Small intestine (tissue), 7 donors: Measurements from ENCODE around the gene CCDC83. TPM values are rescaled to one million over a fixed set of nuclear protein-coding genes. Genes with fewer than 3 reads are reported as not detected.

Source experiments
- DNase-seq, 2 donors: peaks; one replicate each; pipeline versions ENCODE4 v3.0.0 to v3.0.0-alpha.2; 2013
- FAIRE-seq: peaks from 2 replicates; lab custom pipeline; 2012; peaks lifted over from hg19 to GRCh38; lab: Jason Lieb, UNC
- H3K27ac ChIP-seq, 3 donors: one replicate each; pipeline ENCODE4 v1.5.1; 2013; ENCODE audit warnings: low read length in 2 of 3, mild to moderate bottlenecking in 2 of 3, control low read depth in 1 of 3, inconsistent platforms in 1 of 3, low read depth in 1 of 3, moderate library complexity in 1 of 3
- H3K27me3 ChIP-seq, 3 donors: one replicate each; pipeline ENCODE4 v1.6.1; 2013; ENCODE audit warnings: low read length in 3 of 3, inconsistent platforms in 1 of 3; ENCODE audit not compliant: control insufficient read depth in 3 of 3, insufficient read depth in 3 of 3
- H3K36me3 ChIP-seq, 3 donors: one replicate each; pipeline ENCODE4 v1.6.1; 2013; ENCODE audit warnings: low read length in 3 of 3, inconsistent platforms in 1 of 3, low read depth in 1 of 3, mild to moderate bottlenecking in 1 of 3, moderate library complexity in 1 of 3; ENCODE audit not compliant: control insufficient read depth in 3 of 3, insufficient read depth in 2 of 3
- H3K4me1 ChIP-seq, 3 donors: one replicate each; pipeline ENCODE4 v1.6.1; 2013; ENCODE audit warnings: low read length in 2 of 3, inconsistent platforms in 1 of 3, low read depth in 1 of 3, mild to moderate bottlenecking in 1 of 3, moderate library complexity in 1 of 3; ENCODE audit not compliant: control insufficient read depth in 3 of 3, insufficient read depth in 2 of 3
- H3K4me3 ChIP-seq, 3 donors: one replicate each; pipeline ENCODE4 v1.5.1; 2013; ENCODE audit warnings: low read length in 3 of 3, control low read depth in 1 of 3, inconsistent platforms in 1 of 3, low read depth in 1 of 3, mild to moderate bottlenecking in 1 of 3, moderate library complexity in 1 of 3
- H3K9me3 ChIP-seq, 2 donors: one replicate each; pipeline ENCODE4 v1.6.1; 2013; ENCODE audit warnings: low read depth in 1 of 2, low read length in 1 of 2; ENCODE audit not compliant: control insufficient read depth in 2 of 2, insufficient read depth in 1 of 2
- WGBS, 3 donors: extraction: QIAGEN DNeasy Blood & Tissue Kit; methylation state at CpG; one replicate each; pipeline ENCODE4 v1.1.7; 2013; 5-methylcytosine and 5-hydroxymethylcytosine counted together
- polyA plus RNA-seq, 4 donors: library from polyadenylated mRNA; stranded (reverse) in 3 of 4; unstranded in 1 of 4; fragments of 200-250 nt in 3 of 4; fragments of 120-200 nt in 1 of 4; gene quantifications; one replicate each; pipeline versions ENCODE4 v1.2.1 to v1.2.3, GENCODE V29; 2013
- donor health status: healthy with polysubstance abuse.
- donor health status: control.
- donor health status: control.
- donor health status: Bipolar disorder and iron deficiency.
- donor health status: healthy.

The CCDC83 gene
- polyA plus RNA-seq, 4 donors, result 0.10 TPM; not detected in 3

DNA sequence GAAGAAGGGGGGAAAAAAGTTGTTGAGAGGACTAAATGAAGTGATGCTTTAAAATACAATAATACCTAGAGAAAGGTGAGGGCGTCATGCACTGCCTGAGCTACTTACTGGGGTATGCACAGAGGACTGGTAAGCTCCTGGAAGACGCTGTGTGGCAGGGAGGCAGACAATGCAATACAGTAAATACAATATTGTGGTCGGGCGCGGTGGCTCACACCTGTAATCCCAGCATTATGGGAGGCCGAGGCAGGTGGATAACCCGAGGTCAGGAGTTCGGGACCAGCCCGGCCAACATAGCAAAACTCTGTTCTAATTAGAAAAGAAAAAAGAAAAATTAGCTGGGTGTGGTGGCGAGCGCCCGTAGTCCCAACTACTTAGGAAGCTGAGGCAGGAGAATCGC, 43.6 kb upstream of the CCDC83 start:
- DNase-seq (no peak), FAIRE-seq (no peak)
- Histone ChIP-seq H3K9me3 (no peaks in the 10 kb centered on the region), H3K4me3 (peak overlapping the region in 2 of 3 donors; percentile 28 to 62), H3K27ac (peak overlapping the region; percentile 39 to 60 (median 53)), H3K36me3 (no peaks in the 10 kb centered on the region), H3K27me3 (no peaks in the 10 kb centered on the region), H3K4me1 (peaks cover 4 to 36% (median 5%) of the 10 kb centered on the region in 3 donors)
- 78 to 80% (median 79%) methylated on average over 13 of the region's 13 CpGs for WGBS, 3 donors

DNA sequence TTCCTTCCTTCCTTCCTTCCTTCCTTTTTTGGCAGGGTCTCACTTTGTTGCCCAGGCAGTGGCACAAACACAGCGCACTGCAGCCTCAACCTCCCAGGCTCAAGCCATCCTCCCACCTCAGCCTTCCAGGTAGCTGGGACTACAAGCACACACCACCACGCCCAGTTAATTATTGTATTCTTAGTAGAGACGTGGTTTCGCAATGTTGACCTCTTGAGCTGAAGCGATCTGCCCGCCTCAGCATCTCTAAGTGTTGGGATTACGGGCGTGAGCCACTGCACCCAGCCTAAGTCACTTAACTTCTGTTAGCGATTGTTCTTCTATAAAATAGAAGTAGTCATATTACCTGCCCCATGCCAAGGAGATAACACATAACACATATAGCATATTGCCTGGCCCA, 41.5 kb upstream of the CCDC83 start:
- no peaks in the 10 kb centered on the region for H3K27me3 ChIP-seq
- DNase-seq, result peak; percentile 91 to 95
- no peaks in the 10 kb centered on the region for H3K9me3 ChIP-seq
- 24 to 74% (median 41%) methylated on average over 9 of the region's 9 CpGs for WGBS, 3 donors
- no peaks in the 10 kb centered on the region for H3K36me3 ChIP-seq
- peak overlapping the region in 1 of 3 donors; percentile 52 for H3K27ac ChIP-seq
- H3K4me3 ChIP-seq, result no peak overlapping the region
- H3K4me1 ChIP-seq, result peaks cover 4 to 36% (median 5%) of the 10 kb centered on the region in 3 donors
- FAIRE-seq, result no peak

DNA sequence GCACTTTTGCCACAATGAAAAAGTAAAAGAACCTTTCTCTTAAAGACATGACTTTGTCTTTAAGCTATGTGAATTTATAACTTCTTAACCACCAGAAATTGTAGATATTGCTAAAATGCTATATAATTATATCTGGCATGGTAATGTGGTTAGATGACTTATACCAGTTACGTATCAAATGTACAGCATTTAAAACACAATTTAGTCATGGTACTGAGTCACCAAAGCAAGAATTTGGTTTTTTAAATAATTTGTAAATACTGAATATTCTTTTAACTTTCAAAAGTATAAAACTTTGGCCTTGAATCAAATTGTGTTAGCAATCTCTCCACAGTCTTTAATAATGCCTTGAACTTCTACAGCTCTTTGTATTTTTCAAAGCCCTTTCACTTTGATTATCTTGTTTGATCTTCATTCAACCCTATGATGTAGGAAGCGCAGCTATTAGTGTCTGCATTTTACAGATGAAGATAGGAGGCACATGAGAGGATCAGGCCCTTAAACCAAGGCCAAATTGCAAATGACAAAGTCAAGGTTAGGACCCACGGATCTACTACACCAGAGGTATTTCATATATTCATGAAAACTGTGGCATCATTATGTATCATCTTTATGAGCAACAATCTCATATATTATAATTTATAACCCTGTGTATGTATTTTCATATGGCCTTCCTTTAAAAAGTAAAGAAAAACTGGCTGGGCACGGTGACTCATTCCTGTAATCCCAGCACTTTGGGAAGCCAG, 39.8 kb upstream of the CCDC83 start:
- Histone ChIP-seq H3K36me3 (no peaks in the 10 kb centered on the region), H3K4me1 (peaks cover 0 to 24% (median 4%) of the 10 kb centered on the region in 3 donors), H3K27ac (no peak overlapping the region), H3K9me3 (no peaks in the 10 kb centered on the region), H3K27me3 (no peaks in the 10 kb centered on the region), H3K4me3 (no peak overlapping the region)
- FAIRE-seq (no peak), DNase-seq (no peak)
- WGBS, 3 donors, result 70 to 82% (median 73%) methylated on average over 4 of the region's 4 CpGs

DNA sequence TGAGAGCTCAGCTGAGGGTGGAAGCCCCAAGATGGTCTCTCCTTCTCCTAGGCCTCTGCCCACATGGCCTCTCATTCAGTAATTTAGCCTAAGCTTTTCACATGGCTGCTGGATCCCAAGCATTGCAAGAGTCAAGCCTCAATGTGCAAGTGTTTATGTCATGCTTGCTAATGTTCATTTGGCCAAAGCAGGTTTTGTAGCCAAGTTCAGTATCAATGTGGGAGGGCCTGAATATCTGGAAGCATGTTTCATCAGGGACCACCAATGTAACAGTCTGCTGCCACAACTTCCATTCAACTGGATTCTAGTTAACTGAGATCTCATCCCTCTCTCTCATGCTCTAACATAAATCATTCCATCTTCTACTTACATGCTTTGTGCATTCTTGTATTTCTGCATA, 35.7 kb upstream of the CCDC83 start:
- Histone ChIP-seq H3K27ac (no peak overlapping the region), H3K4me3 (no peak overlapping the region), H3K27me3 (no peaks in the 10 kb centered on the region), H3K9me3 (no peaks in the 10 kb centered on the region), H3K4me1 (peaks cover 0 to 3% (median 0%) of the 10 kb centered on the region in 3 donors), H3K36me3 (no peaks in the 10 kb centered on the region)
- FAIRE-seq, result no peak
- no peak for DNase-seq

DNA sequence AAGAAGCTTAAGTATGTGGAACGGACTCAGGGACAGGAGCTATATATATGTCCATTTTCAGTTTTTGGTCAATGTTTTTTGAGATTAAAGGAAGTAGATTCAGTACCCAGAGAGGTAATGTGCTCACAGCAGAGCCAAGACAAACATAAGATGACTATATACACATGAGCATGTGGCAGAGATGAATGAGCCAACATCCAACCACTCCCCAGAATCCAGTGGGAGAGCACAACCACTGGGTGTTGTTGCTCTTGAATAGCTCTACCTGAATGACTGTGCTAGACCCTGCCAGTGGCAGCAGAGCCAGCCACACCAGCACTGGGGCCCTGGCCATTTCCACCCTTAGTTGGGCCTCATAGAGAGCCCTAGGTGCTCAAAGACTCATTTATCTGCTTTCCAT, 33.5 kb upstream of the CCDC83 start:
- peaks cover 0 to 7% (median 3%) of the 10 kb centered on the region in 3 donors for H3K4me1 ChIP-seq
- no peak overlapping the region for H3K4me3 ChIP-seq
- WGBS, 3 donors, result 76 to 92% (median 85%) methylated on average over 1 of the region's 1 CpG
- DNase-seq, result peak in 1 of 2 donors; percentile 13
- H3K9me3 ChIP-seq, result no peaks in the 10 kb centered on the region
- no peaks in the 10 kb centered on the region for H3K36me3 ChIP-seq
- no peak for FAIRE-seq
- H3K27me3 ChIP-seq, result no peaks in the 10 kb centered on the region
- H3K27ac ChIP-seq, result no peak overlapping the region

DNA sequence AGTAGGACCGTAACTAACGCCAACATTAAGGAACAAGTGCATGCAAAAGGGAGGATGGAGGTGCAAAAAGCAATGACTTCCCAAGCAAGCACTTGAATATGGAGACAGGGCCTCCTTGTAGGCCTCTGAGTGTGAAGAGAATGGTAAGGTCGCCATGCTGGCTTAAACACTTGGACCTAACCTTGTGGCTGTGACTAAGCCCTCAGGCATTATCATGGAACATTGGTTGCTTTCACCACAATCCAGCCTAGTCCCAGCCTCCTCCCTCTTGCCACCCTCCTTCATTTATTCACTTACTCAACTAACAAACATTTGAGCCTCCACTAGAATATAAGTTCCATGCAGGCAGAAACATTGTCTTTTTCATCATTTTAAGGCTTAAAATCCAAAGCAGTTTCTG, 32.4 kb upstream of the CCDC83 start:
- FAIRE-seq (no peak), DNase-seq (no peak)
- no peaks in the 10 kb centered on the region for H3K36me3 ChIP-seq
- peaks cover 8 to 17% (median 9%) of the 10 kb centered on the region in 3 donors for H3K4me1 ChIP-seq
- no peak overlapping the region for H3K4me3 ChIP-seq
- 94 to 96% (median 95%) methylated on average over 3 of the region's 3 CpGs for whole genome bisulfite sequencing, 3 donors
- no peaks in the 10 kb centered on the region for H3K27me3 ChIP-seq
- H3K9me3 ChIP-seq, result no peaks in the 10 kb centered on the region
- no peak overlapping the region for H3K27ac ChIP-seq

DNA sequence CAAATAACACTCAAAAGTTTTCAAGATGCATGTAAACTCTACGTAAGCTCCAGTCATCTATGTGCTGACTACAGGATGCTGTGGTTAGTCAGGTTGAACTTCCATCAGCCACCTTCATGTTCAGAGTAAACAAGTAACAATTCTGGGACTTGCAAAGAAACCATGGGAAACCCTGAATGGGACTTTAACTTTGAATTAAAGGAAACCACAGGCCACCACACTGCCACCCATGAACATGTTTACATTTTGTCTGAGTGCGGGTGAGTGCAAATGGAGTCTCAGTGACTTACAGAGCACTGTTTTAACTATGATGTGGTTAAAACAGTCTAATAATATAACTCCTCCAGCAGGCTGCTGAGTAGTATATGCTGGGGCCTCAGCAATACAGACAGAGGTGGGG, 31.4 kb upstream of the CCDC83 start:
- Histone ChIP-seq H3K4me1 (peaks cover 9 to 21% (median 10%) of the 10 kb centered on the region in 3 donors), H3K36me3 (no peaks in the 10 kb centered on the region), H3K27me3 (no peaks in the 10 kb centered on the region), H3K4me3 (no peak overlapping the region), H3K27ac (no peak overlapping the region), H3K9me3 (no peaks in the 10 kb centered on the region)
- WGBS, 3 donors, result 66 to 85% (median 72%) methylated on average over 2 of the region's 2 CpGs
- FAIRE-seq, result no peak
- DNase-seq, result peak in 1 of 2 donors; percentile 67

DNA sequence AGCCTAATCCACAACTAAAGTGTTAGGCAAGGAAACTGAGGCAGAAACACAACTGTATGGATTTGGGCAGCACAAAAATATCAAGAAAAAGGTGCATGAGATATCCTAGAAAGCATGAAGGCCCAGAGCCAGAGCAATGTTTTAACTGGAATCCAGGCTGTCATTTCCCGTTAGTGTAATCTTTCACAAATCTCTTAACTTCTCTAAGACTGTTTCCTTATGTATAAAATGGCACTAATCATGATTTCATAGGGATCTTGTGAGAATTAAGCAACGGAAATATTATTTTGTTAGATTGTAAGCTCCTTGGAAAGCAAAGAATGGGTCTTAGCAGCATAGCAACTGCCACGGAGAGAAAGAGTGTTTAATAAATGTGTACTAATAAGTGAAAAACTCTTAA, 29.6 kb upstream of the CCDC83 start:
- DNase-seq, result no peak

More for the DNA sequence above, 29.6 kb upstream of the CCDC83 start:
- 69 to 80% (median 70%) methylated on average over 3 of the region's 3 CpGs for WGBS, 3 donors
- no peak overlapping the region for H3K27ac ChIP-seq
- H3K36me3 ChIP-seq, result no peaks in the 10 kb centered on the region
- no peaks in the 10 kb centered on the region for H3K9me3 ChIP-seq
- FAIRE-seq, result no peak
- H3K4me3 ChIP-seq, result no peak overlapping the region
- peaks cover 9 to 21% (median 10%) of the 10 kb centered on the region in 3 donors for H3K4me1 ChIP-seq
- no peaks in the 10 kb centered on the region for H3K27me3 ChIP-seq
